H9 (cell line): ENCODE measurements around the gene GNAO1. TPM values are rescaled to one million over a fixed set of nuclear protein-coding genes. Genes with fewer than 3 reads are reported as not detected.

ENCODE experiments used
- DNase-seq: peaks from one replicate; pipeline ENCODE4 v3.0.0-alpha.2; 2017
- H2AFZ ChIP-seq: one replicate; pipeline ENCODE4 v1.6.1; 2013; ENCODE audit warnings: mild to moderate bottlenecking, low read length, control low read depth, moderate library complexity
- H2AK5ac ChIP-seq: 2 replicates; pipeline ENCODE4 v1.6.1; 2013; ENCODE audit warnings: low read length, control low read depth, mixed read lengths; ENCODE audit not compliant: insufficient read length
- H2BK120ac ChIP-seq: one replicate; pipeline ENCODE4 v1.6.1; 2013; ENCODE audit warnings: low read depth, mild to moderate bottlenecking, low read length, control low read depth, inconsistent platforms; ENCODE audit not compliant: poor library complexity, severe bottlenecking
- H2BK12ac ChIP-seq: 2 replicates; pipeline ENCODE4 v1.6.1; 2013; ENCODE audit warnings: low read length, control low read depth, mixed read lengths, low read depth; ENCODE audit not compliant: insufficient read length
- H2BK15ac ChIP-seq: 2 replicates; pipeline ENCODE4 v1.6.1; 2013; ENCODE audit warnings: low read depth, low read length, control low read depth
- H2BK20ac ChIP-seq: one replicate; pipeline ENCODE4 v1.6.1; 2013; ENCODE audit warnings: low read depth, mild to moderate bottlenecking, low read length, control low read depth, inconsistent platforms; ENCODE audit not compliant: poor library complexity, severe bottlenecking
- H2BK5ac ChIP-seq: 2 replicates; pipeline ENCODE4 v1.6.1; 2013; ENCODE audit warnings: low read length, control low read depth, mixed read lengths; ENCODE audit not compliant: insufficient read length
- H3K14ac ChIP-seq: 2 replicates; pipeline ENCODE4 v1.6.1; 2013; ENCODE audit warnings: low read length, control low read depth; ENCODE audit not compliant: insufficient read depth
- H3K18ac ChIP-seq: 2 replicates; pipeline ENCODE4 v1.6.1; 2013; ENCODE audit warnings: low read depth, mild to moderate bottlenecking, mixed read lengths, low read length, control low read depth; ENCODE audit not compliant: insufficient read length
- H3K23ac ChIP-seq: 2 replicates; pipeline ENCODE4 v1.6.1; 2013; ENCODE audit warnings: low read length, control low read depth, mixed read lengths, low read depth; ENCODE audit not compliant: insufficient read length
- H3K23me2 ChIP-seq: 2 replicates; pipeline ENCODE4 v1.6.1; 2013; ENCODE audit warnings: low read depth, mild to moderate bottlenecking, mixed read lengths, low read length, control low read depth; ENCODE audit not compliant: insufficient read length, poor library complexity, severe bottlenecking
- H3K27ac ChIP-seq: 2 replicates; pipeline ENCODE4 v1.5.1; 2013; ENCODE audit warnings: low read length, control low read depth, mixed read lengths, low read depth; ENCODE audit not compliant: insufficient read length
- H3K27me3 ChIP-seq: 2 replicates; pipeline ENCODE4 v1.6.1; 2013; ENCODE audit warnings: low read length, control low read depth, inconsistent platforms; ENCODE audit not compliant: insufficient read depth
- H3K4ac ChIP-seq: 2 replicates; pipeline ENCODE4 v1.6.1; 2013; ENCODE audit warnings: low read depth, mild to moderate bottlenecking, control low read depth, inconsistent platforms, low read length, moderate library complexity
- H3K4me1 ChIP-seq: 2 replicates; pipeline ENCODE4 v1.6.1; 2013; ENCODE audit warnings: low read length, control low read depth, inconsistent platforms; ENCODE audit not compliant: insufficient read depth
- H3K4me2 ChIP-seq: 2 replicates; pipeline ENCODE4 v1.6.1; 2013; ENCODE audit warnings: low read length, control low read depth, mixed read lengths; ENCODE audit not compliant: insufficient read length, insufficient read depth
- H3K56ac ChIP-seq: 2 replicates; pipeline ENCODE4 v1.6.1; 2013; ENCODE audit warnings: low read depth, mild to moderate bottlenecking, mixed read lengths, low read length, control low read depth; ENCODE audit not compliant: insufficient read length
- H3K79me1 ChIP-seq: 2 replicates; pipeline ENCODE4 v1.6.1; 2013; ENCODE audit warnings: low read depth, mild to moderate bottlenecking, moderate library complexity, low read length, control low read depth, inconsistent platforms; ENCODE audit not compliant: insufficient read depth, poor library complexity, severe bottlenecking
- H3K79me2 ChIP-seq: 2 replicates; pipeline ENCODE4 v1.6.1; 2013; ENCODE audit warnings: low read length, control low read depth, inconsistent platforms; ENCODE audit not compliant: insufficient read depth
- H3K9ac ChIP-seq: 2 replicates; pipeline ENCODE4 v1.6.1; 2013; ENCODE audit warnings: low read length, control low read depth, mixed read lengths; ENCODE audit not compliant: insufficient read length; ENCODE audit errors: extremely low read depth
- H3K9me3 ChIP-seq: one replicate; pipeline ENCODE4 v1.6.1; 2013; ENCODE audit warnings: low read depth, low read length, inconsistent platforms; ENCODE audit not compliant: control insufficient read depth
- H3T11ph ChIP-seq: one replicate; pipeline ENCODE4 v1.6.1; 2013; ENCODE audit warnings: mild to moderate bottlenecking, low read length, control low read depth, inconsistent platforms
- H4K20me1 ChIP-seq: one replicate; pipeline ENCODE4 v1.6.1; 2013; ENCODE audit not compliant: control insufficient read depth, insufficient read length, insufficient read depth
- H4K5ac ChIP-seq: 2 replicates; pipeline ENCODE4 v1.6.1; 2013; ENCODE audit warnings: low read depth, mild to moderate bottlenecking, mixed read lengths, low read length, control low read depth; ENCODE audit not compliant: insufficient read length
- H4K8ac ChIP-seq: replicated peaks from 2 replicates; pipeline ENCODE4 v1.6.1; 2013; ENCODE audit warnings: low read length, control low read depth, mixed read lengths, low read depth; ENCODE audit not compliant: insufficient read length
- H4K91ac ChIP-seq: 2 replicates; pipeline ENCODE4 v1.6.1; 2013; ENCODE audit warnings: low read depth, mild to moderate bottlenecking, moderate library complexity, mixed read lengths, low read length, control low read depth; ENCODE audit not compliant: insufficient read length
- H3K27ac Mint-ChIP-seq, 3 experiments: 2 replicates in 2 of 3; 3 replicates in 1 of 3; pipeline ENCODE4 v1.8.0; 2020 to 2021; ENCODE audit warnings: mixed read lengths in 3 of 3, mild to moderate bottlenecking in 1 of 3, moderate library complexity in 1 of 3
- H3K27me3 Mint-ChIP-seq: 2 replicates; pipeline ENCODE4 v1.8.0; 2021; ENCODE audit warnings: low read depth, mild to moderate bottlenecking, moderate library complexity, mixed read lengths
- H3K36me3 Mint-ChIP-seq, 3 experiments: 2 replicates in 2 of 3; 3 replicates in 1 of 3; pipeline ENCODE4 v1.8.0; 2020 to 2021; ENCODE audit warnings: low read depth in 3 of 3, mixed read lengths in 3 of 3; ENCODE audit not compliant: insufficient read depth in 1 of 3
- H3K4me1 Mint-ChIP-seq, 2 experiments: 2 replicates each; pipeline ENCODE4 v1.8.0; 2020; ENCODE audit warnings: mixed read lengths in 2 of 2
- H3K4me3 Mint-ChIP-seq, 2 experiments: 2 replicates in 1 of 2; 3 replicates in 1 of 2; pipeline ENCODE4 v1.8.0; 2020 to 2021; ENCODE audit warnings: mild to moderate bottlenecking in 2 of 2, mixed read lengths in 2 of 2, moderate library complexity in 1 of 2
- H3K9me3 Mint-ChIP-seq, 2 experiments: 2 replicates in 1 of 2; 3 replicates in 1 of 2; pipeline ENCODE4 v1.8.0; 2020; ENCODE audit warnings: mild to moderate bottlenecking in 2 of 2, mixed read lengths in 2 of 2, moderate library complexity in 1 of 2
- WGBS: extraction: QIAGEN DNeasy Blood & Tissue Kit; methylation state at CpG from one replicate; pipeline ENCODE4 v1.1.7; 2013; ENCODE audit warnings: missing lambda C conversion rate, low lambda C conversion rate, mixed read lengths; ENCODE audit not compliant: insufficient read length; ENCODE audit errors: extremely low coverage; 5-methylcytosine and 5-hydroxymethylcytosine counted together
- total RNA-seq: library from RNA; stranded (reverse); gene quantifications from 2 replicates; pipeline ENCODE4 v1.2.1, GENCODE V29; 2021
- TF ChIP-seq, protein P1 (sequence below): fragments of 200-600 bp; sonication (generic); conservative IDR thresholded peaks from 3 replicates; pipeline ENCODE4 v1.8.0; 2021; ENCODE audit warnings: antibody characterized with exemption, mild to moderate bottlenecking

GNAO1 gene
- total RNA-seq, 1 experiment from 2014 or later, result 16.9 TPM

DNA sequence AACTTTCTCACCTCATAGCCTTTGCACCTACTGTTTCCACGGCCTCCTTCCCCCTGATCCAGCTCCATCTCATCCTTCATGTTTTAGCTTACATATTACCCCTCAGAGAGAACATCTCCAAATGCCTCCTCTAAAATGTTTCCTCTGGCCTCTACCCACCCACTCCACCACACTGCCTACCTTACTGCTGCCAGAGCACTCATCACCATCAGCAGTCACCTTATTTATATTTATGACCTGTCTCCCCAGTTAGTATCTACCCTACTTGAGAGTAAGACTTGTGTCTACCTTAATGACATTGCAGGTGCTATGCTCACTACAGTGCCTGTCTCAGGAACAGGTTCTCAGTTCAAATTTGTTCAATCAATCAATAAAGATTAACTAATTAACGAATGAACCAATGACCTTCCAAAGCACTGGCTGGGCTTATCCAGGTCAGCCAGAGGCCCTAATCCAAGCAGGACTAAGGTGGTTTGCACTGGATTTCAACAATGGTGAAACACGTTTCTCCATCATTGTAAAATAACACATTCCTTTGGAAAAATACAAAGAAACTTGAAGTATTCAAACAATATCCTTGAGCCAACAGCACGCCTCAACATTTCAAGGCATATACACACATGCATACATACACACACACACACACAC, 192.9 kb downstream of the GNAO1 start:
- Histone ChIP-seq H3K27ac (no peak overlapping the region), H2BK20ac (no peak overlapping the region), H2BK15ac (no peak overlapping the region), H2BK120ac (no peak overlapping the region), H2AFZ (no peak overlapping the region), H3K23ac (no peak overlapping the region), H2AK5ac (no peak overlapping the region), H4K8ac (no peak overlapping the region), H3K18ac (no peak overlapping the region), H3K4ac (no peak overlapping the region), H3K9me3 (peaks cover 14% of the 10 kb centered on the region), H3K79me1 (no peaks in the 10 kb centered on the region), H3K23me2 (no peaks in the 10 kb centered on the region), H3T11ph (no peak overlapping the region), H3K4me2 (no peak overlapping the region), H3K56ac (no peak overlapping the region), H3K79me2 (no peaks in the 10 kb centered on the region), H3K4me1 (no peaks in the 10 kb centered on the region), H2BK5ac (no peak overlapping the region), H4K5ac (no peak overlapping the region), H3K27me3 (no peaks in the 10 kb centered on the region), H4K91ac (no peak overlapping the region), H4K20me1 (peaks cover 3% of the 10 kb centered on the region), H2BK12ac (no peak overlapping the region), H3K14ac (no peak overlapping the region), H3K9ac (no peak overlapping the region)
- H3K27ac Mint-ChIP-seq, result no peak overlapping the region
- DNase-seq, result no peak
- TF ChIP-seq, protein P1, sequence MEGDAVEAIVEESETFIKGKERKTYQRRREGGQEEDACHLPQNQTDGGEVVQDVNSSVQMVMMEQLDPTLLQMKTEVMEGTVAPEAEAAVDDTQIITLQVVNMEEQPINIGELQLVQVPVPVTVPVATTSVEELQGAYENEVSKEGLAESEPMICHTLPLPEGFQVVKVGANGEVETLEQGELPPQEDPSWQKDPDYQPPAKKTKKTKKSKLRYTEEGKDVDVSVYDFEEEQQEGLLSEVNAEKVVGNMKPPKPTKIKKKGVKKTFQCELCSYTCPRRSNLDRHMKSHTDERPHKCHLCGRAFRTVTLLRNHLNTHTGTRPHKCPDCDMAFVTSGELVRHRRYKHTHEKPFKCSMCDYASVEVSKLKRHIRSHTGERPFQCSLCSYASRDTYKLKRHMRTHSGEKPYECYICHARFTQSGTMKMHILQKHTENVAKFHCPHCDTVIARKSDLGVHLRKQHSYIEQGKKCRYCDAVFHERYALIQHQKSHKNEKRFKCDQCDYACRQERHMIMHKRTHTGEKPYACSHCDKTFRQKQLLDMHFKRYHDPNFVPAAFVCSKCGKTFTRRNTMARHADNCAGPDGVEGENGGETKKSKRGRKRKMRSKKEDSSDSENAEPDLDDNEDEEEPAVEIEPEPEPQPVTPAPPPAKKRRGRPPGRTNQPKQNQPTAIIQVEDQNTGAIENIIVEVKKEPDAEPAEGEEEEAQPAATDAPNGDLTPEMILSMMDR, result no peak
- peaks cover 58 to 70% (median 68%) of the 10 kb centered on the region in 3 experiments for H3K36me3 Mint-ChIP-seq
- no peak overlapping the region for H3K4me3 Mint-ChIP-seq
- no peaks in the 10 kb centered on the region for H3K4me1 Mint-ChIP-seq
- no CpG with 5 or more reads among the region's 4 CpGs for WGBS
- H3K27me3 Mint-ChIP-seq, result peaks cover 2% of the 10 kb centered on the region; the same call in 1 of the 2 replicates
- peaks cover 20 to 24% of the 10 kb centered on the region in 2 experiments for H3K9me3 Mint-ChIP-seq
